ENCODE measurements around the gene ELOVL5. TPM values are rescaled to one million over a fixed set of nuclear protein-coding genes. Genes with fewer than 3 reads are reported as not detected.

Gene ELOVL5
- total and polyA plus RNA-seq, 2 experiments from 2014 or later: 83.3 to 180 TPM

DNA sequence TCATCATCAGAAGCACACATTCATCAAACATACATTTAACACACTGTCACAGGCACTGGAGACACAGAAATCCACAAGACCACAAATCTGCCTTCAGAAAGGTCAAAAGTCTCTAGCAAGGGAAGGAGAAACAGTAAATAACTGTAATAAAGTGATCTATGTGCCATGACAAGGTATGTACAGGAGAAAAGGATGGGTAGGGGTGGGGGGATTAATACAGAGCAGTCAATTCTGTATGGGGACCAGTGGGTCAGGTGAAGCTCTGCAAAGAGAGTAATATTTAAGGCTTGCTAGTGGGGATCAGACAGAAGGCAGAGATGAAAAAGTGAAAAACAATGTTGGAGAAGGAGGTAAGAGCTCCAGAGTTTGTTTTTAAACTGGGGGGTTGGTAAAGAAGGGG is 32.6 kb downstream of the ELOVL5 start:
- H4K20me1 ChIP-seq (replicated peaks; ENCODE audit: insufficient read depth): peaks cover 66% of the 10 kb centered on the region
- TF ChIP-seq EZH2 (IDR thresholded peaks at IDR 0.05; ENCODE audit: low read depth, unreplicated experiment) (no peak), ZNF331 (CRISPR knock-in tag; IDR thresholded peaks at IDR 0.05; ENCODE audit: low read depth) (no peak), CREB1 (CRISPR knock-in tag; IDR thresholded peaks at IDR 0.05; ENCODE audit: low read depth) (no peak), ZNF114 (CRISPR knock-in tag; IDR thresholded peaks at IDR 0.05) (no peak), ETS1 (IDR thresholded peaks at IDR 0.05) (no peak), POLR2AphosphoS5 (IDR thresholded peaks at IDR 0.05; ENCODE audit: low read depth) (no peak), REST (IDR thresholded peaks at IDR 0.05; ENCODE audit: unreplicated experiment) (no peak), JUNB (IDR thresholded peaks at IDR 0.05; ENCODE audit: unreplicated experiment) (no peak), ZNF462 (CRISPR knock-in tag; IDR thresholded peaks at IDR 0.05) (no peak), EZH2phosphoT487 (IDR thresholded peaks at IDR 0.05; ENCODE audit: unreplicated experiment) (no peak), STAT1 (IDR thresholded peaks at IDR 0.05; ENCODE audit: unreplicated experiment) (no peak), NANOG (IDR thresholded peaks at IDR 0.05; ENCODE audit: borderline replicate concordance) (no peak)
- TF ChIP-seq, protein P1, sequence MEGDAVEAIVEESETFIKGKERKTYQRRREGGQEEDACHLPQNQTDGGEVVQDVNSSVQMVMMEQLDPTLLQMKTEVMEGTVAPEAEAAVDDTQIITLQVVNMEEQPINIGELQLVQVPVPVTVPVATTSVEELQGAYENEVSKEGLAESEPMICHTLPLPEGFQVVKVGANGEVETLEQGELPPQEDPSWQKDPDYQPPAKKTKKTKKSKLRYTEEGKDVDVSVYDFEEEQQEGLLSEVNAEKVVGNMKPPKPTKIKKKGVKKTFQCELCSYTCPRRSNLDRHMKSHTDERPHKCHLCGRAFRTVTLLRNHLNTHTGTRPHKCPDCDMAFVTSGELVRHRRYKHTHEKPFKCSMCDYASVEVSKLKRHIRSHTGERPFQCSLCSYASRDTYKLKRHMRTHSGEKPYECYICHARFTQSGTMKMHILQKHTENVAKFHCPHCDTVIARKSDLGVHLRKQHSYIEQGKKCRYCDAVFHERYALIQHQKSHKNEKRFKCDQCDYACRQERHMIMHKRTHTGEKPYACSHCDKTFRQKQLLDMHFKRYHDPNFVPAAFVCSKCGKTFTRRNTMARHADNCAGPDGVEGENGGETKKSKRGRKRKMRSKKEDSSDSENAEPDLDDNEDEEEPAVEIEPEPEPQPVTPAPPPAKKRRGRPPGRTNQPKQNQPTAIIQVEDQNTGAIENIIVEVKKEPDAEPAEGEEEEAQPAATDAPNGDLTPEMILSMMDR (conservative IDR thresholded peaks at IDR 0.05; ENCODE audit: low read depth in 2 of 2): no peak

More for the DNA sequence above, 32.6 kb downstream of the ELOVL5 start:
- H3K79me2 ChIP-seq (replicated peaks; ENCODE audit: insufficient read depth): peaks cover 100% of the 10 kb centered on the region
- DNase-seq (ENCODE audit: low spot score) (no peak), ATAC-seq (no peak)
- no peak overlapping the region for H3K4me3 Mint-ChIP-seq
- H3K4me3 ChIP-seq: no peak overlapping the region
- peaks cover 4% of the 10 kb centered on the region for H3K4me1 ChIP-seq (ENCODE audit: insufficient read depth)
- H3K27ac Mint-ChIP-seq: no peak overlapping the region
- no peak overlapping the region for H3K4me2 ChIP-seq
- no peaks in the 10 kb centered on the region for H3K36me3 Mint-ChIP-seq (ENCODE audit: low read depth)
- H3K27me3 ChIP-seq (ENCODE audit: insufficient read depth): no peaks in the 10 kb centered on the region
- H3K4me1 Mint-ChIP-seq: peaks cover 25% of the 10 kb centered on the region
- no peak overlapping the region for H3K27ac ChIP-seq (ENCODE audit: low read depth)
- no peaks in the 10 kb centered on the region for H3K27me3 Mint-ChIP-seq (ENCODE audit: insufficient read depth, low read depth, poor library complexity)
- H3K9me3 Mint-ChIP-seq: no peaks in the 10 kb centered on the region
- H3F3A ChIP-seq (replicated peaks; ENCODE audit: low read depth): no peaks in the 10 kb centered on the region
- no peak overlapping the region for H2AFZ ChIP-seq
- no peaks in the 10 kb centered on the region for H3K9me2 ChIP-seq (ENCODE audit: insufficient read depth)
- no peaks in the 10 kb centered on the region for H3K36me3 ChIP-seq (ENCODE audit: insufficient read depth)

Data from GM23338 (cell line).